Heart left ventricle (tissue), 16 donors: ENCODE data around the gene LCE4A. TPM values are rescaled to one million over a fixed set of nuclear protein-coding genes. Genes with fewer than 3 reads are reported as not detected.
"Not testable (repeated sequence)": the region's sequence is repeated elsewhere in the genome, so short reads cannot be mapped to it uniquely, and the experiment has no call there.

Source experiments
- ATAC-seq, 4 donors: fragments of 200-7000 bp; cut with Tn5 transposase; one replicate each; pipeline ENCODE4 v1.9.1; 2020 to 2022; ENCODE audit warnings: moderate library complexity in 4 of 4, mild to moderate bottlenecking in 3 of 4, moderate number of reproducible peaks in 1 of 4
- DNase-seq, 5 donors: peaks; one replicate each; pipeline ENCODE4 v3.0.0-alpha.2; 2020
- H3K27ac ChIP-seq, 12 donors: fragments of 200-600 bp; sonication (generic) in 4 of 12; one replicate each; pipeline versions ENCODE4 v1.5.0 to v1.8.0; 2016 to 2022; ENCODE audit warnings: mild to moderate bottlenecking in 2 of 12
- H3K27me3 ChIP-seq, 9 donors: fragments of 200-600 bp; sonication (generic) in 2 of 9; one replicate each; pipeline versions ENCODE4 v1.5.1 to v1.8.0; 2016 to 2022; ENCODE audit warnings: mild to moderate bottlenecking in 3 of 9
- H3K36me3 ChIP-seq, 9 donors: fragments of 200-600 bp; sonication (generic) in 2 of 9; one replicate each; pipeline versions ENCODE4 v1.5.0 to v1.8.0; 2018 to 2022; ENCODE audit warnings: mild to moderate bottlenecking in 2 of 9
- H3K4me1 ChIP-seq, 12 donors: fragments of 200-600 bp; sonication (generic) in 4 of 12; one replicate each; pipeline versions ENCODE4 v1.5.0 to v1.8.0; 2016 to 2022; ENCODE audit warnings: mild to moderate bottlenecking in 3 of 12
- H3K4me3 ChIP-seq, 12 donors: fragments of 200-600 bp; sonication (generic) in 4 of 12; one replicate each; pipeline versions ENCODE4 v1.5.0 to v1.8.0; 2017 to 2022; ENCODE audit warnings: mild to moderate bottlenecking in 9 of 12, moderate library complexity in 4 of 12
- H3K9me3 ChIP-seq, 12 donors: fragments of 200-600 bp; sonication (generic) in 4 of 12; one replicate each; pipeline versions ENCODE4 v1.5.0 to v1.8.0; 2016 to 2022; ENCODE audit warnings: mild to moderate bottlenecking in 1 of 12
- CTCF ChIP-seq, 12 donors: fragments of 200-600 bp; sonication (generic) in 4 of 12; IDR thresholded peaks; one replicate each; pipeline versions ENCODE4 v1.5.0 to v1.8.0; 2018 to 2022; ENCODE audit warnings: antibody characterized with exemption in 12 of 12, mild to moderate bottlenecking in 5 of 12
- POLR2A ChIP-seq, 2 donors: fragments of 450-650 bp; IDR thresholded peaks; one replicate each; pipeline ENCODE4 v1.6.1; 2017; ENCODE audit warnings: antibody characterized with exemption in 2 of 2, mild to moderate bottlenecking in 2 of 2, moderate library complexity in 2 of 2
- WGBS, 4 donors: extraction: QIAGEN DNeasy Blood & Tissue Kit in 2 of 4; methylation state at CpG; one replicate each; pipeline versions ENCODE4 v1.1.5 to v1.1.7; 2013 to 2018; 5-methylcytosine and 5-hydroxymethylcytosine counted together
- intact Hi-C, 10 donors: fragments of 100-400 bp; cut with DNase I; formaldehyde crosslinking; loops; one replicate each; pipeline versions ENCODE4 v1.11.1 to v1.14.2; 2022
- long read RNA-seq, 3 donors: library from polyadenylated mRNA; unstranded; transcript quantifications; one replicate each; pipeline ENCODE4 v2.0.0, GENCODE V29; 2020 to 2021
- polyA plus RNA-seq, 2 donors: library from polyadenylated mRNA; stranded (reverse); fragments of 200-250 nt; gene quantifications; one replicate each; pipeline ENCODE4 v1.2.3, GENCODE V29; 2013
- total RNA-seq, 9 donors: library from RNA; depleted of rRNA in 2 of 9; stranded (reverse); fragments of >200 nt in 2 of 9; fragmentation: NEBNext Ultra II Directional in 3 of 9; extraction: Animal tissue kit (Norgen Biotek cat#: 25700) in 3 of 9; gene quantifications; one replicate each; pipeline versions ENCODE4 v1.1.0 to v1.2.4, GENCODE V29; 2016 to 2023
- donor health status: ischemic (EF 13 %, LVEDD 7.1; RV severe dilation, severe dysfunction).
- donor health status: healthy with polysubstance abuse.
- donor health status: DM: no; HTN: yes; CAD: no.
- donor health status: DM: no; HTN: no; CAD: no.
- donor health status: ischemic (EF 25% LVEDD 6.9; RV normal size, moderate dysfunction).
- donor health status: ischemic (EF 25% LVEDD 5.7; RV mildly dilated, moderate dysfunction).
- donor health status: healthy.
- donor health status: DM: yes; HTN: yes; CAD: no.
- donor health status: ischemic (EF 35%, LVEDD 5.7; RV mildly dilated, moderate dysfunction).
- donor health status: nonischemic (EF 11% LVEDD 7.7; RV severe dilation, severe dysfunction).
- donor health status: DM: yes; HTN: yes; CAD: no.
- donor health status: PGD.
- donor health status: ischemic (EF 29% LVEDD 5.4; RV normal size, mild dysfunction).
- donor health status: nonischemic (EF 23%, LVEDD 6.1; RV moderate dilation, normal function).

The LCE4A gene
- total RNA-seq (not detected), polyA plus RNA-seq (not detected)
- long read RNA-seq, donor 1 = 0 reads
- long read RNA-seq, donor 2 = 0 reads
- long read RNA-seq, donor 3 = 0 reads

DNA sequence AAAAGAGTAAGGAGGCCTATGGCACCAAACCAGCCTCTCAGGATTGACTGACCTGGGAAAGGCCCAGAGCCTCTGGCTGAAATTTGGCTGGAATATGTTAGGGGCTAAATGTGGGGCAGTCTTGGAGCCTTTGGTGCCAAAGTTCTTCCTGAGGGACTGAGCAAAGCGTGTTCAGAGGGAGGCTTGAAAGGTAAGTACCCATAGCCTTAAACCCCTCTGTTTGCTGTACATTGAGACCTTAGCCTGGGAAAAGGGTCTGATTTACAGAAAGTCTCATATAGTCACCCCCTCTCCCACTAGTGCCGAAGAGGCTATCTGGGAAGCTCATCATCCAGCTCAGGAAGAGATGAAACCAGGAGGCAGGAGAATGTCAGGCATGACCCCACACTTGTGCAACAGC lies at the start of gene LCE4A:
Gene LCE4A (plus strand): TSS at position 301 of the 400 bp plus-strand sequence. CDS start 916 bp downstream, outside the sequence.
- DNase-seq (no peak), ATAC-seq (no peak)
- Histone ChIP-seq H3K4me3 (no peak within 1 kb of the TSS), H3K27ac (no peak within 1 kb of the TSS), H3K9me3 (peaks cover 0 to 6% (median 0%) of the 10 kb centered on the region in 12 donors), H3K36me3 (no peaks in the 10 kb centered on the region), H3K27me3 (peaks cover 0 to 7% (median 0%) of the 10 kb centered on the region in 9 donors), H3K4me1 (no peaks in the 10 kb centered on the region)
- TF ChIP-seq CTCF (IDR thresholded peaks at IDR 0.05) (no peak), POLR2A (IDR thresholded peaks at IDR 0.05) (no peak)
- WGBS, 4 donors = 45 to 68% (median 57%) methylated on average over 2 of the region's 2 CpGs
- intact Hi-C loops = no loop called here

- Histone ChIP-seq H3K4me1 (no peaks in the 10 kb centered on the region), H3K36me3 (no peaks in the 10 kb centered on the region), H3K27ac (no peak overlapping the region), H3K4me3 (no peak overlapping the region), H3K9me3 (no peaks in the 10 kb centered on the region), H3K27me3 (peaks cover 0 to 10% (median 0%) of the 10 kb centered on the region in 9 donors)
- ATAC-seq (no peak), DNase-seq (no peak)
- WGBS, 4 donors = 75 to 91% (median 87%) methylated on average over 3 of the region's 3 CpGs
- intact Hi-C loops = loop anchor here in 2 of 10 donors (10.0 kb wide), 1 partner anchor 566 kb away; no protein-coding TSS in a partner anchor
- TF ChIP-seq POLR2A (IDR thresholded peaks at IDR 0.05) = no peak
- no peak for TF ChIP-seq CTCF (IDR thresholded peaks at IDR 0.05)
Observed at GRCh38 chr1:152658649-152659048, 49.3 kb upstream of the LCE4A start.

DNA sequence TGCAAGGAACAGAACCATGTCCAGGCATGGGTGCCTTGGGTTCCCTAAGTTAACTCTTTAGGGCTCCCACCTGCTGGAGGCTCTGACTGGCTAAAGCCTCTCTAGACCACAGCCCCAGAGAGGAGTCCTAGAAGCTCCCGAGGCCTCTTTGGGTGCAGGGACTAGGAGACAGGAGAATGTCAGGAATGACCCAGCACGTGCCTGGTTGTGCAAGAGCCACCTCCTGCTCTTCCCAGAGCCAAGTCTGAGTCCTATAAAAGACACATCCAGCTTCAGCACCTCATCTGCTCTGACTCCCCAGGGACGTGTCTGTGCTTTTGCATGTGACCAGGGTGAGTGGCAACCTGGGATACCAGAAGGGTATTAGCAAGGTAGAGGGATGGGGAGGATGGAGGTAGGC lies 44.9 kb upstream of the LCE4A start, which contains the start of gene LCE2D:
Gene LCE2D (plus strand): TSS at position 283 of the 400 bp plus-strand sequence. CDS start 726 bp downstream, outside the sequence.
- TF ChIP-seq POLR2A (IDR thresholded peaks at IDR 0.05) (no peak), CTCF (IDR thresholded peaks at IDR 0.05) (no peak)

GRCh38 chr1:152666171-152666570 lies 41.8 kb upstream of the LCE4A start:
- DNase-seq, H3K27ac ChIP-seq, ATAC-seq, H3K4me1 ChIP-seq, H3K36me3 ChIP-seq, H3K9me3 ChIP-seq, H3K4me3 ChIP-seq, intact Hi-C loops: not testable (repeated sequence)
- WGBS, 4 donors = 68 to 92% (median 82%) methylated on average over 1 of the region's 1 CpG
- peaks cover 0 to 10% (median 0%) of the 10 kb centered on the region in 9 donors for H3K27me3 ChIP-seq

More for the DNA sequence above, 44.9 kb upstream of the LCE4A start, which contains the start of gene LCE2D:
- intact Hi-C loops = no loop called here
- Histone ChIP-seq H3K36me3 (no peaks in the 10 kb centered on the region), H3K27ac (no peak within 1 kb of the TSS), H3K4me3 (no peak within 1 kb of the TSS), H3K4me1 (no peaks in the 10 kb centered on the region), H3K27me3 (peaks cover 0 to 10% (median 0%) of the 10 kb centered on the region in 9 donors), H3K9me3 (peaks cover 0 to 2% (median 0%) of the 10 kb centered on the region in 12 donors)
- WGBS, 4 donors = 50 to 57% (median 53%) methylated on average over 3 of the region's 3 CpGs
- ATAC-seq (no peak), DNase-seq (no peak)

- DNase-seq = no peak
- Histone ChIP-seq H3K9me3 (peaks cover 0 to 2% (median 0%) of the 10 kb centered on the region in 12 donors), H3K27me3 (peaks cover 0 to 9% (median 0%) of the 10 kb centered on the region in 9 donors), H3K27ac (no peak overlapping the region), H3K4me3 (no peak overlapping the region), H3K36me3 (no peaks in the 10 kb centered on the region), H3K4me1 (no peaks in the 10 kb centered on the region)
- no peak for TF ChIP-seq POLR2A (IDR thresholded peaks at IDR 0.05)
- TF ChIP-seq CTCF (IDR thresholded peaks at IDR 0.05) = no peak
- ATAC-seq = no peak
- intact Hi-C loops = no loop called here
- 69 to 85% (median 80%) methylated on average over 4 to 5 of the region's 5 CpGs for WGBS, 4 donors
Observed at GRCh38 chr1:152667648-152668047, 40.3 kb upstream of the LCE4A start.
